BLaER1 (cell line): Measurements from ENCODE around the gene FAM228A.

Experiments
- H3K27ac ChIP-seq: shearing (Covaris generic); formaldehyde crosslinking; 2 replicates; pipeline ENCODE4 v1.8.1; 2022
- H3K27me3 ChIP-seq: shearing (Covaris generic); formaldehyde crosslinking; 2 replicates; pipeline ENCODE4 v1.8.1; 2022
- H3K36me3 ChIP-seq: shearing (Covaris generic); formaldehyde crosslinking; 2 replicates; pipeline ENCODE4 v1.8.1; 2022
- H3K4me1 ChIP-seq: shearing (Covaris generic); formaldehyde crosslinking; 2 replicates; pipeline ENCODE4 v1.8.1; 2022
- H3K4me2 ChIP-seq: shearing (Covaris generic); formaldehyde crosslinking; 2 replicates; pipeline ENCODE4 v1.8.1; 2022
- H3K4me3 ChIP-seq: shearing (Covaris generic); formaldehyde crosslinking; 2 replicates; pipeline ENCODE4 v1.8.1; 2022
- H3K9ac ChIP-seq: shearing (Covaris generic); formaldehyde crosslinking; 2 replicates; pipeline ENCODE4 v1.8.1; 2022
- H3K9me3 ChIP-seq: shearing (Covaris generic); formaldehyde crosslinking; 2 replicates; pipeline ENCODE4 v1.8.1; 2022
- H4K20me1 ChIP-seq: shearing (Covaris generic); formaldehyde crosslinking; 2 replicates; pipeline ENCODE4 v1.8.1; 2022
- Cebpa-rat ChIP-seq: shearing (Covaris generic); IDR thresholded peaks from 2 replicates; pipeline ENCODE4 v1.8.1; 2022

Gene FAM228A

DNA sequence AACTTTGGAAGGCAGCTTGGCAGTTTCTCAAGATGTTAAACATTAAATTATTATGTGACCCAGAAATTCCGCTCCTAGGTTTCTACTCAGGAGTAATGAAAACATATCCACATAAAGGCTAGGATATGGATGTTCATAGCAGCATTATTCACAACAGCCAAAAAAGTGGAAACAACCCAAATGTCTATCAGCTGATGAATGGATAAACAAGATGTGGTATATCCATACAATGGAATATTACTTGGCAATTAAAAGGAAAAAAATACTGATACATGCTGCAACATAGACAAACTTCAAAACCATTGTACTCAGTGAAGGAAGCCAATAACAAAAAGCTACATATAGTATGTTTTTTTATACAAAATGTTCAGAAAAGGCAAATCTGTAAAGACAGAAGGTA is 12.4 kb upstream of the FAM228A start:
- no peaks in the 10 kb centered on the region for H4K20me1 ChIP-seq
- H3K27ac ChIP-seq = no peak overlapping the region
- peaks cover 14% of the 10 kb centered on the region; the same call in 1 of the 2 replicates for H3K9me3 ChIP-seq
- TF ChIP-seq Cebpa-rat = no peak
- peaks cover 10% of the 10 kb centered on the region; the same call in 1 of the 2 replicates for H3K36me3 ChIP-seq
- peaks cover 6% of the 10 kb centered on the region; the same call in 1 of the 2 replicates for H3K4me1 ChIP-seq
- no peak overlapping the region for H3K9ac ChIP-seq
- no peak overlapping the region for H3K4me2 ChIP-seq
- no peak overlapping the region for H3K4me3 ChIP-seq
- H3K27me3 ChIP-seq = no peaks in the 10 kb centered on the region

GRCh38 chr2:24163186-24163585 is 11.7 kb upstream of the FAM228A start:
- H3K4me3 ChIP-seq = no peak overlapping the region
- H3K36me3 ChIP-seq = peaks cover 10% of the 10 kb centered on the region; the same call in 1 of the 2 replicates
- no peak overlapping the region for H3K27ac ChIP-seq
- peaks cover 14% of the 10 kb centered on the region; the same call in 1 of the 2 replicates for H3K9me3 ChIP-seq
- TF ChIP-seq Cebpa-rat = no peak
- H3K4me1 ChIP-seq = peaks cover 6% of the 10 kb centered on the region; the same call in 1 of the 2 replicates
- no peaks in the 10 kb centered on the region for H3K27me3 ChIP-seq
- H3K4me2 ChIP-seq = no peak overlapping the region
- H4K20me1 ChIP-seq = no peaks in the 10 kb centered on the region
- no peak overlapping the region for H3K9ac ChIP-seq

DNA sequence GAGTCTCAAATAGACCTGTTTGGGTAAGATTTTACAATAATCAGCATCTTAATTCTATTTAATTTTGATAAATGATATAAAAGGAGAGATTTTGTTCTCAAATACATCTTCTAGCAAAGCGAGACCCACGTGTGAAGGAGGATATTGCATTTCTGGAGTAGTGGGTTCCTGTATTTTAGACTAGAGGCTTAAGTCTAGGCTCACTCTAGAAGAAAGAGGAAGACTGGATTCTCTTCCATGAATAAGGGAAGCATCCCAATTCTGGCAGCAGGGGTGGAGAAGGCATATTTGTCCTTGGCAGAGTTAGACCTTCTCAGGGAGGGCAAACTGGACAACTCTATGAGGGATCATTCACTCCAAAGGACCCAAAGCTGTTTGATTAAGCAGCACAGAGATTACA is 11.3 kb upstream of the FAM228A start:
- Histone ChIP-seq H3K4me2 (no peak overlapping the region), H3K27ac (no peak overlapping the region), H3K4me3 (no peak overlapping the region), H3K4me1 (peaks cover 6% of the 10 kb centered on the region; the same call in 1 of the 2 replicates), H4K20me1 (no peaks in the 10 kb centered on the region), H3K27me3 (no peaks in the 10 kb centered on the region), H3K36me3 (peaks cover 10% of the 10 kb centered on the region; the same call in 1 of the 2 replicates), H3K9me3 (peaks cover 14% of the 10 kb centered on the region; the same call in 1 of the 2 replicates), H3K9ac (no peak overlapping the region)
- TF ChIP-seq Cebpa-rat = no peak

DNA sequence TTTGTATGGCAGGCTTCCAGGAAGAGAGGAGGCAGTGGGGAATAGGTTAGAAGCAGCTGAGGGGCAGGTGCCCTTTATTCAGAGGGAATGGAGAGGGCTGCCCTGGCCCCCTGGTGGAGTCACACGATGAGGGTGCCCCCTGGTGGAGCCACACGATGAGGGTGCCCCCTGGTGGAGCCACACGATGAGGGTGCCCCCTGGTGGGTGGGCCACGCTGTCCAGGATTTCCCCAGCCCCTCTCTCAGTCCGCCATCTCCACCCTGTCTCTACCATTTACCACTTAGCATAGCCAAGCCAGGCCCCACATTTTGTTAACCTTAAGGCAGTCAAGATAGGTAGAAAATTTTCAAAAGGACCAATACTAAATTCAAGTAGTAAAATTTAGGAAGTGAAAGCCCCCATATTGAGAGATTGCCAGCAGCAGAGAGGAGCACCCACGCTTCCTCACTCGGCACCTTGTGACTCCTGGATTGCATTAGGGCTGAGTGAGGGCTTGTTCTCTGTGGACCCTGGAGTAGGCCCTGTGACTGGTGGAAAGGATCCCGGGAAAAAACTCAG is 10.4 kb upstream of the FAM228A start:
- Histone ChIP-seq H3K36me3 (peaks cover 10% of the 10 kb centered on the region; the same call in 1 of the 2 replicates), H3K4me1 (peaks cover 6% of the 10 kb centered on the region; the same call in 1 of the 2 replicates), H3K27me3 (no peaks in the 10 kb centered on the region), H3K9ac (no peak overlapping the region), H3K4me3 (no peak overlapping the region), H4K20me1 (no peaks in the 10 kb centered on the region), H3K4me2 (no peak overlapping the region), H3K27ac (no peak overlapping the region), H3K9me3 (peaks cover 14% of the 10 kb centered on the region; the same call in 1 of the 2 replicates)
- TF ChIP-seq Cebpa-rat = no peak

DNA sequence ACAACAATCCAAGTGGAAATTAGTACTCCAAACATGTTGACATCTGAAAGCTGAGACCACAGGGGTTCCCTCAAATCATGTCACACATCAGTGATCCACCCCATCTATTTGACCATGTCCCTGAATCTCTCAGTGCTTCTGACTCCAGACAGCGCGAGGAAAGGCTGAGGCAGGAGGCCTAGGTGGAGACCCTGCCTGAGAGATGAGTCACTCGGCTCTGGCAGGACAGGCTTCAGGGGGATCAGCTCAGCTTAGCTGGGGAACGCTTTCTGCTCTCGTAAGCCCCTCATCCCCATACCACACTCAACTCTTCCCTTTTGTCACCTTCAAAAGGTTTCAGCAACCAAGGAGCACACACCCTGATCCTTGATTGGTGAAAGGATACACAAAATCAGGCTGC is 5.8 kb upstream of the FAM228A start:
- no peak for TF ChIP-seq Cebpa-rat
- Histone ChIP-seq H3K9me3 (peaks cover under 1% of the 10 kb centered on the region; the same call in 1 of the 2 replicates), H3K36me3 (no peaks in the 10 kb centered on the region), H3K4me2 (no peak overlapping the region), H4K20me1 (no peaks in the 10 kb centered on the region), H3K4me3 (no peak overlapping the region), H3K27ac (no peak overlapping the region), H3K27me3 (no peaks in the 10 kb centered on the region), H3K4me1 (no peaks in the 10 kb centered on the region), H3K9ac (no peak overlapping the region)

DNA sequence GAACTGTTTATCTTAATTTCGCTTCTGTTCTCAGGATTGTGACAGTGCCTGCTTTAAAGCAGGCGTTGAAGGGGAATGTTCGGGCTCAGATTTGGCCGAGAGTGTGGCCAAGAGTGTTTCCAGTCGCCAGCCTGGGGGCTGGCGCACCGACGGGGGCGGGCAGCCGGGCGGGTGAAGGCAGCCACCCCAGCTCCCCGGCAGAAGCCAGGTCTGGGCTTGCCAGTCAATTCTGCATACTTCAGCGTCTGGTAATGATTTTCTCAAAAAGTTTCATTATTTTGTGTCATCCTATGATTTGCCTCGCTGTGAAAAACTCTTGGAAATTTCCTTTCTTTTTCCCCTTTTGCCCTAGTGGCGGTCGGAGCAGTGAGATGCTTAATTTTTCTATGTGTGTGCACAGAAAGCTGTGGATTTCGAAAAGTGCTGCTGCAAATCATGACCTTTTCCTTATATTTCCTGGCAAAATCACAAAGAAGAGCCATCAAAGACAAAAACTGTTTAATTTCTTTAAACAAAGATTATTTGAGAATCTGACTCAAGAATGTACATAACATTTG is 856 bp downstream of the FAM228A start:
- Histone ChIP-seq H3K27ac (no peak overlapping the region), H3K9me3 (peaks cover 13% of the 10 kb centered on the region), H3K4me3 (no peak overlapping the region), H3K4me2 (no peak overlapping the region), H3K36me3 (no peaks in the 10 kb centered on the region), H3K9ac (no peak overlapping the region), H4K20me1 (no peaks in the 10 kb centered on the region), H3K27me3 (no peaks in the 10 kb centered on the region), H3K4me1 (peaks cover 10% of the 10 kb centered on the region)
- no peak for TF ChIP-seq Cebpa-rat

DNA sequence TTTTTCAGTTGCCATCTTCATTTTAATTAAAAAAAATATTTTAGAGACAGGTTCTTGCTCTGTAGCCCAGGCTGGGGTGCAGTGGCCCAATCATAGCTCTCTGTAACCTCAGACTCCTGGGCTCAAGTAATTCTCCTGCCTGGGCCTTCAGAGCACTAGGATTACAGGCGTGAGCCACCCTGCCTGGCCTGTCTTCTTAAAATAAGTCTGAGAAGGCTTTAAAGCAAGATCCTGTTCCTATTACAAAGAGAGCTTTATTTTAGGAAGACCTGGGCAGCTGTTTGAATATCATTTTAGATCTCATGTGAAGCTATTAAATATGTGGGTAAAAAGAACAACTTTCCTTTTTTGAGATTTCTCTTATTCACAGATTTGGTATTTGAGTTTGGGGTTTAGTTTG is 1.5 kb downstream of the FAM228A start:
- Histone ChIP-seq H3K4me1 (peaks cover 10% of the 10 kb centered on the region), H3K27ac (no peak overlapping the region), H3K9me3 (peaks cover 13% of the 10 kb centered on the region), H4K20me1 (no peaks in the 10 kb centered on the region), H3K4me2 (no peak overlapping the region), H3K4me3 (no peak overlapping the region), H3K9ac (no peak overlapping the region), H3K36me3 (no peaks in the 10 kb centered on the region), H3K27me3 (no peaks in the 10 kb centered on the region)
- TF ChIP-seq Cebpa-rat = no peak

DNA sequence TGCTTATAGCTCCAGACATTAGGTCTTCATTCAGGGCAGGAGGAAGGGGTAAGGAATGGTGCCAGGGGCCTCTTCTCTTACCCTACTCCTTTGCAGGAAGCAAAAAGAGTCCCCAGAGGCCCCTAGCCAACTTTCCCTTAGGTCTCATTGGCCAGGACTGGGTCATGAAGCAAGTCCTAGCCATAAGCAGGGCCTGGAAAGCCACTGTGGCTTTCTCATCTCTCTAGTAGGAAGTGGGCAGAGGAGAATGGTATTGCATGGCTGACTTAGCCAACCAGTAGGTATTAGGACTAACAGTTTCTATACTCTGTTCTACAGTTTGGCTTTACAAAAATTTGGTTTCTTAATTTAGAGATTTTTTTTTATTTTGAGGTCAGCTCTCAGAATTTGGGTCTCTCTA is 4.8 kb downstream of the FAM228A start:
- Histone ChIP-seq H3K9me3 (peaks cover 7% of the 10 kb centered on the region), H3K27ac (no peak overlapping the region), H3K27me3 (no peaks in the 10 kb centered on the region), H3K9ac (no peak overlapping the region), H3K36me3 (no peaks in the 10 kb centered on the region), H3K4me2 (peak overlapping the region; percentile 49), H3K4me3 (no peak overlapping the region), H3K4me1 (peaks cover 10% of the 10 kb centered on the region), H4K20me1 (no peaks in the 10 kb centered on the region)
- no peak for TF ChIP-seq Cebpa-rat

GRCh38 chr2:24181849-24182248 is 7.0 kb downstream of the FAM228A start:
- Histone ChIP-seq H3K9ac (no peak overlapping the region), H4K20me1 (no peaks in the 10 kb centered on the region), H3K36me3 (no peaks in the 10 kb centered on the region), H3K27me3 (no peaks in the 10 kb centered on the region), H3K4me3 (no peak overlapping the region), H3K4me1 (peaks cover 10% of the 10 kb centered on the region), H3K9me3 (no peaks in the 10 kb centered on the region), H3K27ac (no peak overlapping the region), H3K4me2 (no peak overlapping the region)
- TF ChIP-seq Cebpa-rat = no peak

DNA sequence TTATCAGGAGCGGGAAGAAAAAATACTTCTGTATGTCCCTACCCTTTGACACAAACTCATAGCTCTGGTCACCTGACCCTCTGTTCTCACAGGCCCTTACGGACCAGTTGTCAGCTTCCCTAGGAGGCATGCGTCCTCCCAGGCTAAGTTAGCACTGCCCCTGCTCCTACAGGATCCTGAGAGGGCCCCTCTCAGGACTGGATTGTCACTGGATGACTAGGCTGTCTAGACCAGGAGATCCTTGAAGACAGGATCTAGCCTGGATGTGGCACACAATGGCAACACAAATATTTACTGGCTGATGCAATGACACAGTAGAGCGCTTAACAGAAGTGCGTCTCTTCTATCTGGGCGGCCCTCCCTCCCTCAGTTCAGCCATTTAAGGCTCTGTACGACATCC is 7.7 kb downstream of the FAM228A start:
- Histone ChIP-seq H3K27me3 (no peaks in the 10 kb centered on the region), H3K4me1 (peaks cover 10% of the 10 kb centered on the region), H3K9me3 (no peaks in the 10 kb centered on the region), H4K20me1 (no peaks in the 10 kb centered on the region), H3K36me3 (no peaks in the 10 kb centered on the region), H3K4me2 (no peak overlapping the region), H3K9ac (no peak overlapping the region), H3K27ac (no peak overlapping the region), H3K4me3 (no peak overlapping the region)
- TF ChIP-seq Cebpa-rat = no peak
